SU-DHL-6 (cell line): ENCODE measurements around the gene RCAN2.

Source experiments
- H2AFZ ChIP-seq: fragments of 200-600 bp; sonication (generic); 2 replicates; pipeline ENCODE4 v1.6.1; 2014; ENCODE audit warnings: low read depth, mild to moderate bottlenecking, moderate library complexity, mixed read lengths, antibody characterized with exemption, low read length; ENCODE audit not compliant: severe bottlenecking
- H3F3A ChIP-seq: fragments of 200-600 bp; shearing (Covaris generic); 2 replicates; pipeline ENCODE4 v1.6.0; 2016; ENCODE audit warnings: antibody characterized with exemption, mild to moderate bottlenecking; ENCODE audit not compliant: insufficient read depth
- H3K27ac ChIP-seq: fragments of 200-600 bp; sonication (generic); 2 replicates; pipeline ENCODE4 v1.5.1; 2016; ENCODE audit warnings: low read depth, mild to moderate bottlenecking, low read length, moderate library complexity, mixed read lengths
- H3K27me3 ChIP-seq: fragments of 200-600 bp; sonication (generic), shearing (Covaris generic); 2 replicates; pipeline ENCODE4 v1.6.0; 2014; ENCODE audit warnings: mild to moderate bottlenecking, low read length
- H3K36me3 ChIP-seq: fragments of 200-600 bp; sonication (generic); 2 replicates; pipeline ENCODE4 v1.6.1; 2014; ENCODE audit warnings: mild to moderate bottlenecking, low read length, mixed read lengths
- H3K4me2 ChIP-seq: fragments of 300-600, 200-600 bp; shearing (Covaris generic), sonication (generic); 2 replicates; pipeline ENCODE4 v1.6.0; 2014; ENCODE audit warnings: low read length, low read depth, mild to moderate bottlenecking; ENCODE audit not compliant: poor library complexity, severe bottlenecking
- H3K4me3 ChIP-seq: fragments of 200-600 bp; sonication (generic); 2 replicates; pipeline ENCODE4 v1.5.1; 2014; ENCODE audit warnings: antibody characterized with exemption, low read length, mild to moderate bottlenecking, mixed read lengths; ENCODE audit not compliant: insufficient read depth, poor library complexity, severe bottlenecking
- H3K79me2 ChIP-seq: fragments of 200-600 bp; sonication (generic); 2 replicates; pipeline ENCODE4 v1.6.1; 2014; ENCODE audit warnings: mild to moderate bottlenecking, low read length, moderate library complexity; ENCODE audit not compliant: insufficient read depth
- H3K9ac ChIP-seq: fragments of 200-600 bp; sonication (generic); 2 replicates; pipeline ENCODE4 v1.7.0; 2014; ENCODE audit warnings: mild to moderate bottlenecking, low read length
- H3K9me2 ChIP-seq: fragments of 200-600 bp; sonication (generic); replicated peaks from 2 replicates; pipeline ENCODE4 v1.6.1; 2014; ENCODE audit warnings: low read length; ENCODE audit not compliant: insufficient read depth
- H3K9me3 ChIP-seq: fragments of 200-600 bp; sonication (generic); 2 replicates; pipeline ENCODE4 v1.6.1; 2014; ENCODE audit warnings: low read length, mixed read lengths; ENCODE audit not compliant: insufficient read depth
- H4K20me1 ChIP-seq: fragments of 200-600 bp; sonication (generic); 2 replicates; pipeline ENCODE4 v1.6.1; 2014; ENCODE audit warnings: low read depth, mild to moderate bottlenecking, antibody characterized with exemption, low read length, moderate library complexity, mixed read lengths
- EZH2phosphoT487 ChIP-seq: fragments of 200-600 bp; sonication (generic), shearing (Covaris generic); conservative IDR thresholded peaks from 2 replicates; pipeline ENCODE4 v1.6.1; 2018; ENCODE audit warnings: mild to moderate bottlenecking, antibody characterized with exemption, low read length, moderate library complexity, mixed read lengths
- TF ChIP-seq, protein P1 (sequence below): fragments of 200-600 bp; sonication (generic); IDR thresholded peaks from one replicate; pipeline ENCODE4 v1.5.1; 2017; ENCODE audit warnings: antibody characterized with exemption, mild to moderate bottlenecking, low read length, moderate library complexity; ENCODE audit not compliant: insufficient read depth, poor library complexity, severe bottlenecking

RCAN2 gene

DNA sequence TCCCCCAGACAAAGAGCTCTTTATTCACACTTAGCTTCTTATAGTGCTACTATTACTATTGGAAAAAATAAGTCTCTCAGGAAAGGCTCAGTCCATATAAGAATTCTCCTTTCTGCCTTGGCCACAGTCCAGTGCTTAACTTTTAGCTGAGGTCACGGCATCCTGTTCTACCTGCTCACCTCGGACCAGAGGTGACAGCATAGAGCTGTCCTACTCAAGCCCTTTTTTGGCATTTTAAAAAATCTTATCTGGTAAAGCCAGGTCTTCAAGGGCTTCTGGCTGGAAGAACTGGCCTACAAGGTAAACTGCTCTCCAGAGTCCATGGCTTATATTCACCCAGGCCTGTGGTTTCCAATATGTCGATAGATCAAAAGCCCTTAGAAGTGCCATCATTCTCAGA, 109.7 kb downstream of the RCAN2 start:
- H3K27ac ChIP-seq = no peak overlapping the region
- no peaks in the 10 kb centered on the region for H3K79me2 ChIP-seq
- H3K9me2 ChIP-seq = no peaks in the 10 kb centered on the region
- no peaks in the 10 kb centered on the region for H3F3A ChIP-seq
- TF ChIP-seq EZH2phosphoT487 = no peak
- TF ChIP-seq, protein P1, sequence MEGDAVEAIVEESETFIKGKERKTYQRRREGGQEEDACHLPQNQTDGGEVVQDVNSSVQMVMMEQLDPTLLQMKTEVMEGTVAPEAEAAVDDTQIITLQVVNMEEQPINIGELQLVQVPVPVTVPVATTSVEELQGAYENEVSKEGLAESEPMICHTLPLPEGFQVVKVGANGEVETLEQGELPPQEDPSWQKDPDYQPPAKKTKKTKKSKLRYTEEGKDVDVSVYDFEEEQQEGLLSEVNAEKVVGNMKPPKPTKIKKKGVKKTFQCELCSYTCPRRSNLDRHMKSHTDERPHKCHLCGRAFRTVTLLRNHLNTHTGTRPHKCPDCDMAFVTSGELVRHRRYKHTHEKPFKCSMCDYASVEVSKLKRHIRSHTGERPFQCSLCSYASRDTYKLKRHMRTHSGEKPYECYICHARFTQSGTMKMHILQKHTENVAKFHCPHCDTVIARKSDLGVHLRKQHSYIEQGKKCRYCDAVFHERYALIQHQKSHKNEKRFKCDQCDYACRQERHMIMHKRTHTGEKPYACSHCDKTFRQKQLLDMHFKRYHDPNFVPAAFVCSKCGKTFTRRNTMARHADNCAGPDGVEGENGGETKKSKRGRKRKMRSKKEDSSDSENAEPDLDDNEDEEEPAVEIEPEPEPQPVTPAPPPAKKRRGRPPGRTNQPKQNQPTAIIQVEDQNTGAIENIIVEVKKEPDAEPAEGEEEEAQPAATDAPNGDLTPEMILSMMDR = no peak
- no peaks in the 10 kb centered on the region for H3K27me3 ChIP-seq
- H3K4me2 ChIP-seq = no peak overlapping the region
- no peak overlapping the region for H2AFZ ChIP-seq
- H3K9ac ChIP-seq = no peak overlapping the region
- H3K9me3 ChIP-seq = no peaks in the 10 kb centered on the region
- H4K20me1 ChIP-seq = no peaks in the 10 kb centered on the region
- no peak overlapping the region for H3K4me3 ChIP-seq
- H3K36me3 ChIP-seq = no peaks in the 10 kb centered on the region

DNA sequence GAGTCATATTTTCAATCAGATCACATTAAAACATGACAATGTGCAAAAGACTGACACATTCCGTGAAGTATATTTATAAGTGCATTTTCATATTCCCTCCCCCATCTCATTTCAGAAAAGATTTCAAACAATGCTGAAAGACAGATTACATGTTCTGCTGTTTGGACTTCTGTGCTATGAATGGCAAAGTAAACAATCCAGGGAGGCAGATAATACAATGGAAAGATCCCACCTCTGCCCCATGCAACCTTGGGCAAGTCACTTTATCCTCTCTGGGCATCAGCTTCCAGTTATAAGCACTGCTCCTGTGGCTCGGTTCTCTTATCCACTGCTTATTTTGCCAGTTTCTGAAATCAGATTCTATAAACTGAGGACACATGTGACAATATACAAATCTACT, 110.2 kb downstream of the RCAN2 start:
- H3K27ac ChIP-seq = no peak overlapping the region

DNA sequence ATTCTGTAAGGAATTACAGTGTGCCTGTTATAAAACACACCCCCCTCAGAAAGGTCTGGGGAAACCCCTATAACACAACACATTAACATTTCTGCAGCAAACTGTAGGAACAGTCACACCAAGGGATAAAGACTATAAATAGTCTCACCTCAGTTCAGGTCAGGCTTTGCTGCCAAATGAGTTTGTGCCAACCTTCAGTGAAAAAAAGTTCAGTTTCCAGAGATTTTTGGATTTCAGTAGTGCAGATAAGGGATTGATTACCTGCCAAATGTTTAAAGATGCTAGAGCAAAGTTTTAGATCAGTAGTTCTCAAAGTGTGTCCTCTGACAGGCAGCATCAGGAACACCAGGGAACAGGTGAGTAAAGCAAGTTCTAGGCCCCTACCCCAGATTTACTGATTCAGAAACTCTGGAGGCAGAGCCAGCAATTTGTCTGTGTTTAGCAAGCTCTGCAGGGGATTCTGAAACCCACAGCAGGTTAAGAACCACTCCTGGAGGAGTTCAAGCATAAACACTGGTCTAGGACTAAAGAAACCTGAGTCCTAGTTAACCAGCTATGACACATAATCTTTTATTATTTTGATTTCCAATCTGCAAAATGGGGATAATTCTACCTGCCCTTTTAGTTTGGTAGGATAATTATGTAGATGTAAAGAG, 111.0 kb downstream of the RCAN2 start:
- no peaks in the 10 kb centered on the region for H3K9me2 ChIP-seq
- H3K4me2 ChIP-seq = no peak overlapping the region
- H3K36me3 ChIP-seq = no peaks in the 10 kb centered on the region
- H2AFZ ChIP-seq = no peak overlapping the region
- H3K4me3 ChIP-seq = no peak overlapping the region
- no peaks in the 10 kb centered on the region for H3K9me3 ChIP-seq
- H3K27ac ChIP-seq = no peak overlapping the region
- H3K79me2 ChIP-seq = no peaks in the 10 kb centered on the region
- TF ChIP-seq, protein P1 = no peak
- TF ChIP-seq EZH2phosphoT487 = no peak
- no peaks in the 10 kb centered on the region for H3K27me3 ChIP-seq
- H3F3A ChIP-seq = peaks cover 6% of the 10 kb centered on the region; the same call in 1 of the 2 replicates
- H3K9ac ChIP-seq = no peak overlapping the region
- no peaks in the 10 kb centered on the region for H4K20me1 ChIP-seq

More for the DNA sequence above, 110.2 kb downstream of the RCAN2 start:
- Histone ChIP-seq H3K9me2 (no peaks in the 10 kb centered on the region), H3F3A (peaks cover 2% of the 10 kb centered on the region; the same call in 1 of the 2 replicates), H3K79me2 (no peaks in the 10 kb centered on the region), H4K20me1 (no peaks in the 10 kb centered on the region), H3K9ac (no peak overlapping the region), H3K27me3 (no peaks in the 10 kb centered on the region), H3K9me3 (no peaks in the 10 kb centered on the region), H3K36me3 (no peaks in the 10 kb centered on the region), H3K4me3 (no peak overlapping the region), H2AFZ (no peak overlapping the region), H3K4me2 (no peak overlapping the region)
- TF ChIP-seq EZH2phosphoT487 = no peak
- TF ChIP-seq, protein P1 = no peak
